GM10266 (cell line): ENCODE data around the gene IRF4.
A peak's percentile ranks its signal among the peaks of the same experiment; 100 is the strongest.
"Not testable (repeated sequence)": the region's sequence is repeated elsewhere in the genome, so short reads cannot be mapped to it uniquely, and the experiment has no call there.

Experiments used
- DNase-seq: peaks from one replicate; pipeline ENCODE4 v3.0.0; 2012; ENCODE audit errors: extremely low spot score
- CTCF ChIP-seq: IDR thresholded peaks from 2 replicates; pipeline ENCODE4 v1.5.1; 2012; ENCODE audit warnings: mild to moderate bottlenecking, low read depth; ENCODE audit not compliant: control insufficient read depth, insufficient read depth; ENCODE audit errors: missing control alignments

IRF4 gene

DNA sequence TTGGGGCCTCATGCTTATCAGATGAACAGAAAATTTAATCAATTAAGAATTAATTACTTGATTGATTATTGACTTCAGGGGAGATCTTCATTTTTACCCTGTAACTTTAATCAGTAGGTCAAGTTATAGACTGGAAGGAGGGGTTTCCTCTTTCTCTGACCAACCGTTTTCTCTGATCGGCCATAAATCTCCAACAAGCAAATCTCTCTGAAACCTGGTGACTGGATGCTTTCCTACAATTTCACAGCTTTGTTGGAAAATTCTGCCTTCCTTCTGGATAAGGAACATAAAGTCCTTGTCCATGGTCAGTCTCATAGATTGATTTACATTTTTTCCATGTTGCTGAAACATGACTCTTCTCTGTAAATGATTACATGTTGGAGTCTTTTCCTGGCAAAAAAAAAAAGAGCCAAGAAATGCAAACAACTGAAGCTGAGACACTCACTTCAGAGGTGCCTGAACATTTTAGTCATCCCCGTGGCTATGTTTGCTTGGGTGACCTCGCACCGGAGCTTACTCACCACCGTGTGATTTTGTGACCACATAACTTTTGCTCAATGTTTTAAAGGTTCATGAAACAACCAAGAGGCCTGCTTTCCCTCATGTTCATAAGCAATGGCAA is 31.0 kb downstream of the IRF4 start:
- no peak for TF ChIP-seq CTCF
- DNase-seq = peak; percentile 92

GRCh38 chr6:423055-423798 is 31.7 kb downstream of the IRF4 start:
- no peak for TF ChIP-seq CTCF
- DNase-seq = no peak

- DNase-seq = no peak
- no peak for TF ChIP-seq CTCF
Measured at GRCh38 chr6:423799-424345, 32.3 kb downstream of the IRF4 start.

GRCh38 chr6:424741-425417 is 33.3 kb downstream of the IRF4 start:
- no peak for TF ChIP-seq CTCF
- DNase-seq = no peak

GRCh38 chr6:425418-425788 is 33.9 kb downstream of the IRF4 start:
- not testable (repeated sequence) for DNase-seq

DNA sequence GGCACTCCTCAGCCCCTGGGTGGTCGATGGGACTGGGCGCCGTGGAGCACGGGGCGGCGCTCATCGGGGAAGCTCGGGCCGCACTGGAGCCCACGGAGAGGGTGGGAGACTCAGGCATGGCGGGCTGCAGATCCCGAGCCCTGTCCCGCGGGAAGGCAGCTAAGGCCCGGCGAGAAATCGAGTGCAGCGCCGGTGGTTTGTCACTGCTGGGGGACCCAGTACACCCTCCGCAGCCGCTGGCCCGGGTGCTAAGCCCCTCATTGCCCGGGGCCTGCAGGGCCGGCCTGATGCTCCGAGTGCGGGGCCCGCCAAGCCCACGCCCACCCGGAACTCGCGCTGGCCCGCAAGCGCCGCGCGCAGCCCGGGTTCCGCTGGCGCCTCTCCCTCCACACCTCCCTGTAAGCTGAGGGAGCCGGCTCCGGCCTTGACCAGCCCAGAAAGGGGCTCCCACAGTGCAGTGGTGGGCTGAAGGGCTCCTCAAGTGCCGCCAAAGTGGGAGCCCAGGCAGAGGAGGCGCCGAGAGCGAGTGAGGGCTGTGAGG is 34.7 kb downstream of the IRF4 start:
- not testable (repeated sequence) for DNase-seq

DNA sequence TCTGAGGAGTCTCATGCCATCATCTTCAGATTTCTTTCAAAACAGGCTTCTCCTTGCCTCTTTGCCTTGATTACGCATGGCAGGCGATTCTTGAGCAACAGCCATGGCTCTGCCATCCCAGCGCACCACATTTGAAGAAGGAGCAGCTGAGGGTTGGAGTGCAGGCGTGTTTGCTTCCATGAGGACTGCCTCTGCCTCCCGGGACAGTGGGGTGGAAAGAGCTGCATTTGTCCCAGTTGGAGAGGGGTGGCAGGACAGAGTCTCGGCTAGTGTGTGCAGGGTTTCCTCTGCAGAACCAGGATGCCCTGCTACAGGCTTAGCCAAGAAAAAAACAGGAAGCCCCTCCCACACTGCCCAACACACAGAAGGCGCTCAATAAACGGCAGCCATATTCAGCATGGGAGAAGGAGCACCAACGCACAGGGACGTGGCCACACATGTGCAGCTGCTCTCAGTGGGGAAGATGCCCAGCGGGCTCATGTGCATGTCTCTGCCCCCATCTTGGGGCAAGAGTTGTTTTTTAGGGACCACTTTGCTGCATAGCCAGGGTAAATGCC is 36.6 kb downstream of the IRF4 start:
- no peak for TF ChIP-seq CTCF
- DNase-seq = no peak
